Transverse colon (tissue), 4 donors: ENCODE data around the gene RBBP8. TPM values are rescaled to one million over a fixed set of nuclear protein-coding genes. Genes with fewer than 3 reads are reported as not detected.

Experiments used
- DNase-seq: peaks from one replicate; pipeline ENCODE4 v3.0.0-alpha.2; 2019
- H3K27ac ChIP-seq, 4 donors: fragments of 200-600 bp; sonication (generic); 2 replicates each; pipeline ENCODE4 v1.5.1; 2016 to 2018; ENCODE audit warnings: inconsistent platforms in 4 of 4
- H3K27me3 ChIP-seq: fragments of 200-600 bp; sonication (generic); 2 replicates; pipeline ENCODE4 v1.5.1; 2017; ENCODE audit warnings: inconsistent platforms
- H3K36me3 ChIP-seq, 4 donors: fragments of 200-600 bp; sonication (generic); 2 replicates each; pipeline ENCODE4 v1.5.1; 2017 to 2019; ENCODE audit warnings: inconsistent platforms in 4 of 4
- H3K4me1 ChIP-seq, 4 donors: fragments of 200-600 bp; sonication (generic); 2 replicates each; pipeline ENCODE4 v1.5.1; 2017 to 2020; ENCODE audit warnings: inconsistent platforms in 4 of 4
- H3K4me3 ChIP-seq, 4 donors: fragments of 200-600 bp; sonication (generic); 1 replicate in 1 of 4; 2 replicates in 3 of 4; pipeline versions ENCODE4 v1.5.1 to v1.6.1; 2017 to 2019; ENCODE audit warnings: inconsistent platforms in 4 of 4
- H3K9me3 ChIP-seq, 2 donors: fragments of 200-600 bp; sonication (generic); 2 replicates each; pipeline ENCODE4 v1.5.1; 2017 to 2019; ENCODE audit warnings: inconsistent platforms in 2 of 2
- CTCF ChIP-seq, 5 experiments: fragments of 200-600 bp in 3 of 5; fragments of 450-650 bp in 2 of 5; sonication (generic) in 3 of 5; IDR thresholded peaks; 1 replicate in 2 of 5; 2 replicates in 3 of 5; pipeline ENCODE4 v1.5.1; 2016 to 2017; ENCODE audit warnings: antibody characterized with exemption in 5 of 5, inconsistent platforms in 3 of 5, mild to moderate bottlenecking in 2 of 5, moderate library complexity in 1 of 5
- EP300 ChIP-seq: sonication (generic); formaldehyde crosslinking; IDR thresholded peaks from one replicate; pipeline ENCODE4 v1.6.1; 2017; ENCODE audit warnings: antibody characterized with exemption, low read depth
- POLR2A ChIP-seq: fragments of 450-650 bp; IDR thresholded peaks from one replicate; pipeline ENCODE4 v1.6.1; 2016; ENCODE audit warnings: antibody characterized with exemption, mild to moderate bottlenecking, moderate library complexity
- POLR2AphosphoS5 ChIP-seq, 3 donors: sonication (generic); formaldehyde crosslinking; IDR thresholded peaks; one replicate each; pipeline ENCODE4 v1.6.1; 2016; ENCODE audit warnings: antibody characterized with exemption in 3 of 3
- WGBS, 2 donors: methylation state at CpG; one replicate each; pipeline ENCODE4 v1.1.5; 2018; ENCODE audit warnings: low coverage in 1 of 2; 5-methylcytosine and 5-hydroxymethylcytosine counted together
- in situ Hi-C, 4 donors: fragments of 200-750 bp; cut with MboI; loops; one replicate each; pipeline versions ENCODE4 v1.15.0 to v1.15.1; 2017; ENCODE audit warnings: low sequenced_read_pairs in 3 of 4, low pct_ligation_motif_present in 1 of 4, low pct_unique_long_range_greater_than_20kb in 1 of 4
- intact Hi-C: fragments of 100-400 bp; cut with DNase I; formaldehyde crosslinking; loops from one replicate; pipeline ENCODE4 v1.15.1; 2023; ENCODE audit warnings: low total_unique reads
- total RNA-seq, 4 donors: library from RNA; depleted of rRNA; stranded (reverse); fragments of >200 nt; gene quantifications; one replicate each; pipeline ENCODE4 v1.1.0, GENCODE V29; 2016

Gene RBBP8
- total RNA-seq, 4 donors from 2014 or later = 20.7 to 44.1 (median 38.6) TPM

- DNase-seq = no peak
- Histone ChIP-seq H3K27ac (no peak overlapping the region), H3K4me1 (peaks cover 0 to 32% (median 4%) of the 10 kb centered on the region in 4 donors), H3K27me3 (no peaks in the 10 kb centered on the region), H3K9me3 (no peaks in the 10 kb centered on the region), H3K36me3 (no peaks in the 10 kb centered on the region), H3K4me3 (no peak overlapping the region)
- intact Hi-C loops = no loop called here
- in situ Hi-C loops = no loop called here
- no peak for TF ChIP-seq EP300
- no peak for TF ChIP-seq POLR2A
- no peak for TF ChIP-seq CTCF (IDR thresholded peaks at IDR 0.05)
- no peak for TF ChIP-seq POLR2AphosphoS5 (IDR thresholded peaks at IDR 0.05)
Measured at GRCh38 chr18:22915337-22915736, 17.8 kb upstream of the RBBP8 start.

GRCh38 chr18:22921772-22922171 lies 11.4 kb upstream of the RBBP8 start:
- in situ Hi-C loops (no loop called here), intact Hi-C loops (no loop called here)
- 59 to 64% methylated on average over 3 of the region's 3 CpGs for WGBS, 2 donors
- no peaks in the 10 kb centered on the region for H3K36me3 ChIP-seq
- no peak for TF ChIP-seq CTCF (IDR thresholded peaks at IDR 0.05)
- TF ChIP-seq POLR2AphosphoS5 (IDR thresholded peaks at IDR 0.05) = no peak
- no peak for TF ChIP-seq POLR2A
- no peak for TF ChIP-seq EP300
- no peak overlapping the region for H3K4me3 ChIP-seq
- no peaks in the 10 kb centered on the region for H3K27me3 ChIP-seq
- no peak for DNase-seq
- no peaks in the 10 kb centered on the region for H3K4me1 ChIP-seq
- H3K27ac ChIP-seq = no peak overlapping the region
- H3K9me3 ChIP-seq = no peaks in the 10 kb centered on the region

DNA sequence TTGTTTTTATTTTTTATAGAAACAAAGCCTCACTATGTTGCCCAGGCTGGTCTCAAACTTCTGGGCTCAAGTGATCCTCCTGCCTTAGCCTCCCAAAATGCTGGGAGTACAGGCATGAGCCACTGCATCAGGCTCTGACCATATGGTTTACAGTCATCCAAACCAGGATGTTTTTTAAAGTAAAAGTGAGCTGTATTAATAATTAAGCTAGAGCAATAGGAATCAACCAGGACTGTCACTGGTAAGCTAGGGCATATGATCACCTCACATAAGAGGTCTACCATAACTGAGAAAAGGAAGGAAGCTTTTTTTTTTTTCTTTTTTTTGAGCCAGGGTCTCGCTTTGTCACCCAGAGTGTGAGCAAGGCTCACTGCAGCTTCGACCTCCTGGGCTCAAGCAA lies 8.5 kb upstream of the RBBP8 start:
- DNase-seq = no peak
- H3K36me3 ChIP-seq = no peaks in the 10 kb centered on the region
- intact Hi-C loops (no loop called here), in situ Hi-C loops (no loop called here)
- no peak overlapping the region for H3K4me3 ChIP-seq
- H3K27ac ChIP-seq = no peak overlapping the region
- WGBS, 2 donors = 92% methylated on average over 2 of the region's 2 CpGs
- TF ChIP-seq POLR2AphosphoS5 (IDR thresholded peaks at IDR 0.05) = no peak
- no peak for TF ChIP-seq EP300
- no peak for TF ChIP-seq CTCF (IDR thresholded peaks at IDR 0.05)
- TF ChIP-seq POLR2A = no peak
- no peaks in the 10 kb centered on the region for H3K27me3 ChIP-seq
- H3K9me3 ChIP-seq = no peaks in the 10 kb centered on the region
- no peaks in the 10 kb centered on the region for H3K4me1 ChIP-seq

DNA sequence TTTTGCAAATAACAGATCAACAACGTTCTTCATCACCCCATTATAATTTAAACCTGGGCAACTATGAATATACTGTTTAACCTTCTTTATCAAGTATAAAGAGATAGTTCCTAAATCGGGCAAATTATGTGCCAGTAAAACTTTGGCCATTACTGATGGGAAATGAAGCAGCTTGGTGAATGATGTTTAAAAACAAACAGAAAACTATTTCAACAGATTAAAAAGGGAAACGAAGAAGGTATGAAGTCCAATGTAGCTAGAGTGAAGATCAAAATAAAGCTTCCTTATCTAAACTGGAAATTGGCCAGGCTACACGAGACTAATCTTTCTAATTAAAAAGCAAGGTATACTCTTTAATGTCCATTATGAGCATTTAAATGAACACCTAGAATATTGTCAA lies 6.7 kb upstream of the RBBP8 start:
- 65% methylated on average over 4 of the region's 4 CpGs for WGBS, 2 donors
- Histone ChIP-seq H3K27ac (no peak overlapping the region), H3K9me3 (no peaks in the 10 kb centered on the region), H3K36me3 (no peaks in the 10 kb centered on the region), H3K4me1 (no peaks in the 10 kb centered on the region), H3K27me3 (no peaks in the 10 kb centered on the region), H3K4me3 (no peak overlapping the region)
- DNase-seq = no peak
- TF ChIP-seq POLR2A (no peak), EP300 (no peak), POLR2AphosphoS5 (IDR thresholded peaks at IDR 0.05) (no peak), CTCF (IDR thresholded peaks at IDR 0.05) (no peak)
- intact Hi-C loops = no loop called here
- in situ Hi-C loops = no loop called here
